SU-DHL-6 (cell line): Measurements from ENCODE around the gene RNFT2.

ENCODE experiments used
- H2AFZ ChIP-seq: fragments of 200-600 bp; sonication (generic); 2 replicates; pipeline ENCODE4 v1.6.1; 2014; ENCODE audit warnings: low read depth, mild to moderate bottlenecking, moderate library complexity, mixed read lengths, antibody characterized with exemption, low read length; ENCODE audit not compliant: severe bottlenecking
- H3F3A ChIP-seq: fragments of 200-600 bp; shearing (Covaris generic); 2 replicates; pipeline ENCODE4 v1.6.0; 2016; ENCODE audit warnings: antibody characterized with exemption, mild to moderate bottlenecking; ENCODE audit not compliant: insufficient read depth
- H3K27ac ChIP-seq: fragments of 200-600 bp; sonication (generic); 2 replicates; pipeline ENCODE4 v1.5.1; 2016; ENCODE audit warnings: low read depth, mild to moderate bottlenecking, low read length, moderate library complexity, mixed read lengths
- H3K27me3 ChIP-seq: fragments of 200-600 bp; sonication (generic), shearing (Covaris generic); 2 replicates; pipeline ENCODE4 v1.6.0; 2014; ENCODE audit warnings: mild to moderate bottlenecking, low read length
- H3K36me3 ChIP-seq: fragments of 200-600 bp; sonication (generic); 2 replicates; pipeline ENCODE4 v1.6.1; 2014; ENCODE audit warnings: mild to moderate bottlenecking, low read length, mixed read lengths
- H3K4me2 ChIP-seq: fragments of 300-600, 200-600 bp; shearing (Covaris generic), sonication (generic); 2 replicates; pipeline ENCODE4 v1.6.0; 2014; ENCODE audit warnings: low read length, low read depth, mild to moderate bottlenecking; ENCODE audit not compliant: poor library complexity, severe bottlenecking
- H3K4me3 ChIP-seq: fragments of 200-600 bp; sonication (generic); 2 replicates; pipeline ENCODE4 v1.5.1; 2014; ENCODE audit warnings: antibody characterized with exemption, low read length, mild to moderate bottlenecking, mixed read lengths; ENCODE audit not compliant: insufficient read depth, poor library complexity, severe bottlenecking
- H3K79me2 ChIP-seq: fragments of 200-600 bp; sonication (generic); 2 replicates; pipeline ENCODE4 v1.6.1; 2014; ENCODE audit warnings: mild to moderate bottlenecking, low read length, moderate library complexity; ENCODE audit not compliant: insufficient read depth
- H3K9ac ChIP-seq: fragments of 200-600 bp; sonication (generic); 2 replicates; pipeline ENCODE4 v1.7.0; 2014; ENCODE audit warnings: mild to moderate bottlenecking, low read length
- H3K9me2 ChIP-seq: fragments of 200-600 bp; sonication (generic); replicated peaks from 2 replicates; pipeline ENCODE4 v1.6.1; 2014; ENCODE audit warnings: low read length; ENCODE audit not compliant: insufficient read depth
- H3K9me3 ChIP-seq: fragments of 200-600 bp; sonication (generic); 2 replicates; pipeline ENCODE4 v1.6.1; 2014; ENCODE audit warnings: low read length, mixed read lengths; ENCODE audit not compliant: insufficient read depth
- H4K20me1 ChIP-seq: fragments of 200-600 bp; sonication (generic); 2 replicates; pipeline ENCODE4 v1.6.1; 2014; ENCODE audit warnings: low read depth, mild to moderate bottlenecking, antibody characterized with exemption, low read length, moderate library complexity, mixed read lengths
- CTCF ChIP-seq: fragments of 200-600 bp; sonication (generic); IDR thresholded peaks from one replicate; pipeline ENCODE4 v1.5.1; 2017; ENCODE audit warnings: antibody characterized with exemption, mild to moderate bottlenecking, low read length, moderate library complexity; ENCODE audit not compliant: insufficient read depth, poor library complexity, severe bottlenecking
- EZH2phosphoT487 ChIP-seq: fragments of 200-600 bp; sonication (generic), shearing (Covaris generic); conservative IDR thresholded peaks from 2 replicates; pipeline ENCODE4 v1.6.1; 2018; ENCODE audit warnings: mild to moderate bottlenecking, antibody characterized with exemption, low read length, moderate library complexity, mixed read lengths

RNFT2 gene

GRCh38 chr12:116773276-116773731, 35.2 kb downstream of the RNFT2 start:
- Histone ChIP-seq H3K4me2 (no peak overlapping the region), H3K36me3 (no peaks in the 10 kb centered on the region), H2AFZ (no peak overlapping the region), H3K27me3 (no peaks in the 10 kb centered on the region), H3K79me2 (no peaks in the 10 kb centered on the region), H3K9me2 (no peaks in the 10 kb centered on the region), H3K4me3 (no peak overlapping the region), H4K20me1 (no peaks in the 10 kb centered on the region), H3K9me3 (no peaks in the 10 kb centered on the region), H3K9ac (no peak overlapping the region), H3F3A (no peaks in the 10 kb centered on the region), H3K27ac (no peak overlapping the region)
- TF ChIP-seq EZH2phosphoT487 (no peak), CTCF (no peak)

- H3K4me2 ChIP-seq, result no peak overlapping the region
- H3K9ac ChIP-seq, result no peak overlapping the region
- H3K4me3 ChIP-seq, result no peak overlapping the region
- no peaks in the 10 kb centered on the region for H3K36me3 ChIP-seq
- H3K27ac ChIP-seq, result no peak overlapping the region
- TF ChIP-seq CTCF (no peak), EZH2phosphoT487 (no peak)
- no peaks in the 10 kb centered on the region for H4K20me1 ChIP-seq
- H2AFZ ChIP-seq, result no peak overlapping the region
- H3F3A ChIP-seq, result no peaks in the 10 kb centered on the region
- H3K9me2 ChIP-seq, result no peaks in the 10 kb centered on the region
- no peaks in the 10 kb centered on the region for H3K79me2 ChIP-seq
- no peaks in the 10 kb centered on the region for H3K27me3 ChIP-seq
- no peaks in the 10 kb centered on the region for H3K9me3 ChIP-seq
Measured at GRCh38 chr12:116774020-116774419, 35.9 kb downstream of the RNFT2 start.

GRCh38 chr12:116777245-116777644, 39.1 kb downstream of the RNFT2 start:
- Histone ChIP-seq H3K79me2 (no peaks in the 10 kb centered on the region), H3K27ac (no peak overlapping the region), H3K4me3 (no peak overlapping the region), H3K4me2 (no peak overlapping the region), H3K27me3 (no peaks in the 10 kb centered on the region), H3F3A (no peaks in the 10 kb centered on the region), H3K9me3 (no peaks in the 10 kb centered on the region), H3K9me2 (no peaks in the 10 kb centered on the region), H4K20me1 (no peaks in the 10 kb centered on the region), H3K36me3 (no peaks in the 10 kb centered on the region), H3K9ac (no peak overlapping the region), H2AFZ (no peak overlapping the region)
- TF ChIP-seq EZH2phosphoT487 (no peak), CTCF (no peak)
